G401 (cell line): ENCODE measurements around the gene LRRN2. TPM values are rescaled to one million over a fixed set of nuclear protein-coding genes. Genes with fewer than 3 reads are reported as not detected.
"Not testable (repeated sequence)": the region's sequence is repeated elsewhere in the genome, so short reads cannot be mapped to it uniquely, and the experiment has no call there.

Experiments
- DNase-seq: peaks from one replicate; pipeline ENCODE4 v3.0.0-alpha.2; 2015; ENCODE audit warnings: low spot score
- in situ Hi-C: cut with HindIII; loops from 2 replicates; pipeline ENCODE4 v1.10.0; 2016; ENCODE audit warnings: low sequenced_read_pairs, mixed read lengths
- total RNA-seq: library from RNA; depleted of rRNA; stranded (reverse); fragments of >200 nt; shearing (Covaris generic); gene quantifications from 2 replicates; pipeline ENCODE4 v1.2.3, GENCODE V29; 2014

Gene LRRN2
- total RNA-seq, 1 experiment from 2014 or later, result 0.44 TPM

GRCh38 chr1:204645666-204646065 is 39.9 kb downstream of the LRRN2 start:
- in situ Hi-C loops, result no loop called here
- no peak for DNase-seq

GRCh38 chr1:204645251-204645650 is 40.3 kb downstream of the LRRN2 start:
- in situ Hi-C loops, result no loop called here
- DNase-seq, result no peak

GRCh38 chr1:204643503-204643902 is 42.0 kb downstream of the LRRN2 start:
- no peak for DNase-seq
- in situ Hi-C loops, result no loop called here

GRCh38 chr1:204641936-204642335 is 43.6 kb downstream of the LRRN2 start:
- in situ Hi-C loops, result no loop called here

GRCh38 chr1:204641455-204641854 is 44.1 kb downstream of the LRRN2 start:
- DNase-seq, result no peak
- in situ Hi-C loops, result no loop called here

More at GRCh38 chr1:204641936-204642335, 43.6 kb downstream of the LRRN2 start:
- peak; percentile 63 for DNase-seq

GRCh38 chr1:204640578-204640977 is 45.0 kb downstream of the LRRN2 start:
- in situ Hi-C loops, result no loop called here
- no peak for DNase-seq

- DNase-seq, result no peak
- in situ Hi-C loops, result no loop called here
These were observed 51.2 kb downstream of the LRRN2 start for GRCh38 chr1:204634260-204634910.

GRCh38 chr1:204633665-204634064 is 51.9 kb downstream of the LRRN2 start:
- in situ Hi-C loops, result no loop called here
- DNase-seq, result peak; percentile 73

- no peak for DNase-seq
- in situ Hi-C loops, result no loop called here
These were observed 55.2 kb downstream of the LRRN2 start for GRCh38 chr1:204630132-204630905.

GRCh38 chr1:204629459-204629858 is 56.1 kb downstream of the LRRN2 start:
- DNase-seq, in situ Hi-C loops: not testable (repeated sequence)

- in situ Hi-C loops, result no loop called here
- DNase-seq, result no peak
These were observed 56.7 kb downstream of the LRRN2 start for GRCh38 chr1:204628868-204629267.

GRCh38 chr1:204627436-204627835 is 58.1 kb downstream of the LRRN2 start:
- DNase-seq, result peak; percentile 81
- in situ Hi-C loops, result no loop called here

- no peak for DNase-seq
- in situ Hi-C loops, result no loop called here
These were observed 59.2 kb downstream of the LRRN2 start for GRCh38 chr1:204626381-204626780.

GRCh38 chr1:204624631-204625216 is 60.8 kb downstream of the LRRN2 start:
- in situ Hi-C loops, result no loop called here
- DNase-seq, result no peak

- no peak for DNase-seq
- in situ Hi-C loops, result no loop called here
These were observed 61.6 kb downstream of the LRRN2 start for GRCh38 chr1:204623894-204624361.

- no peak for DNase-seq
- in situ Hi-C loops, result no loop called here
These were observed 62.1 kb downstream of the LRRN2 start for GRCh38 chr1:204623365-204623893.

GRCh38 chr1:204621996-204622395 is 63.5 kb downstream of the LRRN2 start:
- no peak for DNase-seq
- in situ Hi-C loops, result no loop called here

- in situ Hi-C loops, result no loop called here
- DNase-seq, result peak; percentile 37
These were observed 64.1 kb downstream of the LRRN2 start for GRCh38 chr1:204621396-204621795.

- in situ Hi-C loops, result no loop called here
- no peak for DNase-seq
These were observed 65.8 kb downstream of the LRRN2 start for GRCh38 chr1:204619721-204620120.

- no peak for DNase-seq
- in situ Hi-C loops, result no loop called here
These were observed 67.3 kb downstream of the LRRN2 start for GRCh38 chr1:204618148-204618760.
